Common myeloid progenitor, CD34-positive (primary cell): ENCODE results near the gene TBX10.

Experiments used
- CTCF ChIA-PET: fragments of 350-600 bp; sonication (Branson Sonifier 250); formaldehyde crosslinking; loops from one replicate; lab custom pipeline; 2021; ENCODE audit warnings: antibody characterized with exemption; lab: Charles Lee
- POLR2A ChIA-PET: fragments of 350-600 bp; sonication (Branson Sonifier 250); formaldehyde crosslinking; loops from one replicate; lab custom pipeline; 2021; ENCODE audit warnings: antibody characterized with exemption; lab: Charles Lee
- DNase-seq, 3 donors: peaks; one replicate each; pipeline versions ENCODE4 v3.0.0 to v3.0.0-alpha.2; 2013
- H3K27ac ChIP-seq, 2 experiments: 1 replicate in 1 of 2; 2 replicates in 1 of 2; pipeline ENCODE4 v1.7.0; 2013; ENCODE audit warnings: inconsistent platforms in 2 of 2, low read length in 2 of 2, mild to moderate bottlenecking in 2 of 2, low read depth in 1 of 2, moderate library complexity in 1 of 2; ENCODE audit not compliant: severe bottlenecking in 2 of 2, insufficient read depth in 1 of 2, poor library complexity in 1 of 2
- H3K27me3 ChIP-seq, 5 experiments: replicated peaks in 2 of 5; 1 replicate in 3 of 5; 2 replicates in 2 of 5; pipeline versions ENCODE4 v1.6.1 to v1.7.0; 2013; ENCODE audit warnings: low read length in 4 of 5, mild to moderate bottlenecking in 2 of 5, moderate library complexity in 2 of 5, inconsistent platforms in 1 of 5; ENCODE audit not compliant: insufficient read depth in 5 of 5, control insufficient read depth in 4 of 5
- H3K36me3 ChIP-seq, 4 experiments: 1 replicate in 2 of 4; 2 replicates in 2 of 4; pipeline versions ENCODE4 v1.6.1 to v1.7.0; 2013; ENCODE audit warnings: low read length in 3 of 4, control low read depth in 1 of 4, mild to moderate bottlenecking in 1 of 4; ENCODE audit not compliant: control insufficient read depth in 4 of 4, insufficient read depth in 4 of 4
- H3K4me1 ChIP-seq, 4 experiments: 1 replicate in 3 of 4; 2 replicates in 1 of 4; pipeline versions ENCODE4 v1.6.1 to v1.7.1; 2013; ENCODE audit warnings: low read length in 3 of 4, mild to moderate bottlenecking in 3 of 4, control low read depth in 1 of 4, inconsistent platforms in 1 of 4, moderate library complexity in 1 of 4; ENCODE audit not compliant: control insufficient read depth in 4 of 4, insufficient read depth in 4 of 4; ENCODE audit errors: control extremely low read depth in 1 of 4
- H3K4me3 ChIP-seq, 7 experiments: 1 replicate in 4 of 7; 2 replicates in 3 of 7; pipeline versions ENCODE4 v1.5.1 to v1.7.0; 2013; ENCODE audit warnings: mild to moderate bottlenecking in 7 of 7, low read length in 6 of 7, moderate library complexity in 6 of 7, inconsistent platforms in 2 of 7, low read depth in 2 of 7, control low read depth in 1 of 7; ENCODE audit not compliant: insufficient read depth in 4 of 7, control insufficient read depth in 1 of 7; ENCODE audit errors: extremely low read depth in 1 of 7
- H3K9me3 ChIP-seq, 5 experiments: 1 replicate in 4 of 5; 2 replicates in 1 of 5; pipeline versions ENCODE4 v1.6.1 to v1.7.1; 2013; ENCODE audit warnings: low read length in 4 of 5, mild to moderate bottlenecking in 2 of 5, inconsistent platforms in 1 of 5, low read depth in 1 of 5, moderate library complexity in 1 of 5; ENCODE audit not compliant: control insufficient read depth in 4 of 5, insufficient read depth in 2 of 5; ENCODE audit errors: control extremely low read depth in 1 of 5
- WGBS: methylation state at CpG from one replicate; pipeline ENCODE4 v1.1.5; 2013; ENCODE audit not compliant: insufficient coverage; 5-methylcytosine and 5-hydroxymethylcytosine counted together

Gene TBX10

DNA sequence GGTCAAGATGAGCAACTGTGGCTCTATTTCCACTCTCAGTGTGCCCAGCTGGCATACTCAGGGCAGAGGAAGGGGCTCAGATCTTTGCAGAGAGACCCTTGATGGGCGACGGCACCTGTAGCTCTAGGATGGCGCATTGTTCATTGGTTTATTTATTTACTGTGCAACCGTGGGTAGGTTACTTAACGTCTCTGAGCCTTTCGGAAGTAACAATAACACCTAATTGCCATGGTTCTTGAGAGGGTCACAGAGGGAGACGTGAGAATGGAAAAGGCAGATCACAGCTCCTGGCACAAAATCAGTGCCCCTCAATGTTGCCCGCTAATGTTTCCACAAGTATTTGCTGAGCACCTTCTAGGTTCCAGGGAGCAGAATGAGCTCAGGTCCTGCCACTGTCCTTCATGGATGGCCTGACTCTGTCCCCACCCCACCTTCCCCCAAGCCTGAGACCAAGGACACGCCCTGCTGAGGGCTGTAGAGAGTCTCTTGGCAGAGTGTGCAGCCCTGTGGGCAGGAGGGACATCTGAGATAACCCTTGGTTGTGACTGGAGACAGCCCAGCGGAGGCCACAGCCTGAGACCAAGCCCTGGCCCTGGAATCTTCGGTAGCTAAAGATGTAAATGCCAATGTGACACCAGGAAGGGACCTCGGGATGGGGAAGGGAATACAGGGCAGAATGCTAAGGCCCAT is 35.6 kb upstream of the TBX10 start:
- WGBS: 96% methylated on average over 9 of the region's 12 CpGs

DNA sequence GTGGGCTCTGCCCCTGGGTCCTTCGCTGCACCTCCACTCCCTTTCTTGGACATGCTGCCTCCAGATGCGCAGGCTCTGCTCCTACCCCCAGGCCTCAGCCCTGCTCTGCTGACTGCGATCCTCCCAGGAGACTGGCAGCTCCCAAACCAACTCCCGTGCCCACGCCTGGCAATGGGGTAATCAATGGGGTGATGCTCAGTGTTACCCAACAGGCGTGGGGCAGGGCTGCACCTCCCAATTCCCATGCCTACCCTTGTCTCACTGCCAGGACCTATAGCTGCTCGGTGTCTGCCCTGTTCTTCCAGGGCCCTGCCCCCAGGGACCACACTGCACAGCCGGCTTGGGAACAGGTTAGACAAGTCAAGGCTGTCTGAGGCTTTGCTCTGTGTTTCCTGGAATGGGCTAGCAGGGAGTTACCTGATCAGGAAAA is 34.9 kb upstream of the TBX10 start, which contains the start of gene ALDH3B2:
TSS of gene ALDH3B2 (minus strand) at position 182 of the 430 bp plus-strand sequence. CDS start 7,688 bp downstream, outside the sequence.
- 97% methylated on average over 8 of the region's 8 CpGs for WGBS
- no peak within 1 kb of the TSS for H3K4me3 ChIP-seq
- DNase-seq: no peak
- no peaks in the 10 kb centered on the region for H3K4me1 ChIP-seq
- POLR2A ChIA-PET: no interaction called here
- no peak within 1 kb of the TSS for H3K27ac ChIP-seq
- H3K27me3 ChIP-seq: no peaks in the 10 kb centered on the region
- H3K36me3 ChIP-seq: no peaks in the 10 kb centered on the region
- peaks cover 0 to 4% (median 0%) of the 10 kb centered on the region in 5 experiments for H3K9me3 ChIP-seq
- CTCF ChIA-PET: interaction anchor here (2.7 kb wide), 1 partner anchor 17 kb away, joined by 11 read pairs; no protein-coding TSS in a partner anchor

More for the DNA sequence above, 35.6 kb upstream of the TBX10 start:
- ChIA-PET CTCF (interaction anchor here (2.7 kb wide), 1 partner anchor 17 kb away, joined by 11 read pairs; no protein-coding TSS in a partner anchor), POLR2A (no interaction called here)
- no peak for DNase-seq
- Histone ChIP-seq H3K4me1 (no peaks in the 10 kb centered on the region), H3K27me3 (no peaks in the 10 kb centered on the region), H3K27ac (no peak overlapping the region), H3K9me3 (peaks cover 0 to 4% (median 0%) of the 10 kb centered on the region in 5 experiments), H3K36me3 (no peaks in the 10 kb centered on the region), H3K4me3 (no peak overlapping the region)

DNA sequence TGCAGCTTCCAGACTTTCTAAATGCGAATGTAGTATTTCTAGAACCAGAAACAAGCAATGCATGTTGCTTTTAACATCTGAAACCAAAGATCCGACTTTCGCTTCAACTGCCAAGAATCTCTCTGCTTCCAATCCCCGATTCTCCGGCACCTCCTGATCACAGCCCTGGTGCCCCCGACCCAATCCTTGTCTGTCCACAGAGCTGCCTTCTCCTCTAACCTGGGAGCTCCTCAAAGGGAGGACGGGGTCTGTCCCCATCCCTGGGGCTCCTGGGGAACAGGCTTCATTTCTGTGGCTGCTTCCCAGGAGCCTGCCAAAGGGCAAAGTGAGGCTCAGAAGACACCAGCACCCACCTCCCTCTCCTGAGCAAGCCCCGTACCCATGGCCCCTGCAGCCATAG is 34.3 kb upstream of the TBX10 start:
- ChIA-PET CTCF (interaction anchor here (2.7 kb wide), 1 partner anchor 18 kb away, joined by 11 read pairs; no protein-coding TSS in a partner anchor), POLR2A (no interaction called here)
- H3K4me1 ChIP-seq: no peaks in the 10 kb centered on the region
- peaks cover 0 to 4% (median 0%) of the 10 kb centered on the region in 5 experiments for H3K9me3 ChIP-seq
- no peaks in the 10 kb centered on the region for H3K36me3 ChIP-seq
- no peak for DNase-seq
- no peak overlapping the region for H3K4me3 ChIP-seq
- H3K27me3 ChIP-seq: no peaks in the 10 kb centered on the region
- no peak overlapping the region for H3K27ac ChIP-seq
- 86% methylated on average over 8 of the region's 8 CpGs for WGBS

DNA sequence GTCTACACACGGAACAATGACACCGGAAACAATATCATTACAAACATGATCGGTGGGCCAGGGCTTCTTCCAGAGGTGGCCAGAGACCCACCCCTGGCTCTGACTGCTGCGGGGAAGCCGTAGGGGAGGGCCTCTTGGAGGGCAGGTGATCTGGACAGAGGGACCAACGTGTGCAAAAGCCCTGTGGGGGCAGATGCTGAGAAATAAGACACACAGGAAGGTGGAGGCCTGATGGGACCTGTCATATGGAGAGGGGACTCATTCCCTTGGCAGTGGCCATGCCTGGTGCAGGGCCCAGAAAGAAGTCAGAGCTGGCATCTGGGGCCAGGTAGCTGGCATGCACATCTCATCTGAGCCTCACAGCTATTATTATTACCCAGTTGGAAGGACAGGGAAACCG is 33.8 kb upstream of the TBX10 start:
- Histone ChIP-seq H3K27ac (no peak overlapping the region), H3K4me3 (no peak overlapping the region), H3K4me1 (no peaks in the 10 kb centered on the region), H3K27me3 (no peaks in the 10 kb centered on the region), H3K36me3 (no peaks in the 10 kb centered on the region), H3K9me3 (peaks cover 0 to 4% (median 0%) of the 10 kb centered on the region in 5 experiments)
- no peak for DNase-seq
- CTCF ChIA-PET: interaction anchor here (2.7 kb wide), 1 partner anchor 18 kb away, joined by 11 read pairs; no protein-coding TSS in a partner anchor
- POLR2A ChIA-PET: no interaction called here
- WGBS: 99% methylated on average over 6 of the region's 7 CpGs

DNA sequence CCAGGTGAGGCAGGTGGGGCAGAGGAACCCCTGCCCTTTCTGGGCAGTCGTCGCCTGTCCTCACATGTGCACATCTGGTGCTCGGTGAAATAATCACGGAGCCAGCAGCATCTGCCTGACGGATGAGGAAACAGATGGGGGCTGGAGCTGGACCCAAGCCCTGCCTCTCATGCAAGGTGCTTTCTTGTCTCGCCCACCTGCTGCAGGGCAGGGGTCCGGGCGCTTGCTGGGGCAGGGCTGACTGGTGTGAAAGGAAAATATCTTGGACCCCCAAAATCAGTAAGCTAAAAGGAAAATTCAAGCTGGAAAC is 31.6 kb upstream of the TBX10 start:
- 66% methylated on average over 5 of the region's 8 CpGs for WGBS
- Histone ChIP-seq H3K4me3 (no peak overlapping the region), H3K36me3 (no peaks in the 10 kb centered on the region), H3K27ac (no peak overlapping the region), H3K27me3 (no peaks in the 10 kb centered on the region), H3K4me1 (no peaks in the 10 kb centered on the region), H3K9me3 (peaks cover 0 to 4% (median 0%) of the 10 kb centered on the region in 5 experiments)
- CTCF ChIA-PET: interaction anchor here (0.7 to 2.3 kb wide), 2 partner anchors 10 to 39 kb away, joined by 3 to 8 read pairs; no protein-coding TSS in a partner anchor
- DNase-seq: peak in 1 of 3 donors; percentile 55
- POLR2A ChIA-PET: no interaction called here

DNA sequence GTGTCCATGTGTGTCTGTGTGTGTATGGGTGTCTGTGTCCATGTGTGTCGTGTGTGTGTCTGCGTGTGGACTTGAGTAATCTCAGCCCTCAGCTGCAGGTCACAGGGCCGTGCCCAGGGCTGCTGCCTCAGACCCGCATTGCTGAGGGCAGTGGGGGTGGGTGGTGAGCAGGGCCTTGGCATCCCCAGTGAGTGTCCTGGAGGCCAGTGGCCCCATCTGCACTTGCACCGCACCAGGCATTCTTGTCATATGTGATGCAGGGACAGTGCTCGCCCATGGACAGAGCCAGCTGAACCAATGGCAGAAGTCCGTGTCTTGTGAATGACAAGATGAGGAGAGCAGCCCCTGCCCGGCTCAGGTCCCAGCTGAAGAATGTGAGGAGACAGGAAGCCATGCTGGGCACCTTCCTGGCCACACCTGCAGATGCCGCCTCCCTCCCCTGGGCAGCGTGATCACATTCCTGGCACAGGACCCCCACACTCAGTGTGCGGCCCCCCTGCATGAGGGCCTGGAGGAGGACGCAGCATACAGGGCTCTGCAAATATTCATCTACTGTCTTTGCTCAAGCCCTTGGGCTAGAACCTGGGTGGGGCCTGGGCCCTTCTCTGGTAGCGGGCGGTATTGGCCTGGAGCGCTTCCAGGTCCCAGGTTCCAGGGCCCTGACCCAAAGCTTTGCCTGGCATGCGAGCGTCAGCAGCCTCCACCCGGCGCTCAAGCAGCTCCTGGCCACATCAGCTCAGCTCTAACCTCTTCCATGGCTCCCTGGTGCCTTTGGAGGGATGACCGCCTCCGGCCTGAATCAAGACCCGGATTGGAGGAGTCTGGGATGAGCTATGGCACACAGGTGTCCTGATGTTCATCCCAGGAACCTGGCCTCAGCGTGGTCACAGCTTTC is 31.0 kb upstream of the TBX10 start:
- no peaks in the 10 kb centered on the region for H3K4me1 ChIP-seq
- ChIA-PET CTCF (interaction anchor here (0.7 to 2.3 kb wide), 2 partner anchors 9 to 39 kb away, joined by 3 to 8 read pairs; no protein-coding TSS in a partner anchor), POLR2A (no interaction called here)
- H3K27me3 ChIP-seq: no peaks in the 10 kb centered on the region
- no peak overlapping the region for H3K27ac ChIP-seq
- H3K4me3 ChIP-seq: no peak overlapping the region
- 90% methylated on average over 18 of the region's 23 CpGs for WGBS
- no peak for DNase-seq
- H3K36me3 ChIP-seq: no peaks in the 10 kb centered on the region
- H3K9me3 ChIP-seq: no peaks in the 10 kb centered on the region
